CMK (cell line): Measurements from ENCODE around the gene NCAPH2.

Experiments
- DNase-seq: peaks from one replicate; pipeline ENCODE4 v3.0.0-alpha.2; 2010; ENCODE audit warnings: low read depth

NCAPH2 gene

GRCh38 chr22:50507991-50508884, at the start of gene NCAPH2:
Gene NCAPH2 (plus strand): TSS chr22:50508224. CDS start chr22:50508338, 114 bp downstream.
- peak; percentile 87 for DNase-seq

GRCh38 chr22:50459016-50459415, 49.0 kb upstream of the NCAPH2 start:
- no peak for DNase-seq

- DNase-seq: no peak
These were observed 48.4 kb upstream of the NCAPH2 start for GRCh38 chr22:50459496-50460140.

GRCh38 chr22:50460938-50461337, 47.1 kb upstream of the NCAPH2 start:
- DNase-seq: no peak

- DNase-seq: no peak
These were observed 46.5 kb upstream of the NCAPH2 start for GRCh38 chr22:50461536-50461935.

GRCh38 chr22:50461979-50462540, 46.0 kb upstream of the NCAPH2 start:
- DNase-seq: no peak

- no peak for DNase-seq
These were observed 44.7 kb upstream of the NCAPH2 start for GRCh38 chr22:50463188-50463900.

- no peak for DNase-seq
These were observed 43.6 kb upstream of the NCAPH2 start for GRCh38 chr22:50464451-50464850.

GRCh38 chr22:50465066-50465930, 42.7 kb upstream of the NCAPH2 start:
- DNase-seq: no peak

- no peak for DNase-seq
These were observed 40.7 kb upstream of the NCAPH2 start for GRCh38 chr22:50467341-50467740.

GRCh38 chr22:50467773-50468440, 40.1 kb upstream of the NCAPH2 start:
- DNase-seq: no peak

- DNase-seq: no peak
These were observed 39.4 kb upstream of the NCAPH2 start for GRCh38 chr22:50468626-50469025.

- DNase-seq: peak; percentile 56
These were observed 38.4 kb upstream of the NCAPH2 start for GRCh38 chr22:50469377-50470305.

- no peak for DNase-seq
These were observed 37.5 kb upstream of the NCAPH2 start for GRCh38 chr22:50470491-50470890.

- DNase-seq: no peak
These were observed 36.7 kb upstream of the NCAPH2 start for GRCh38 chr22:50471197-50471847.

GRCh38 chr22:50471962-50472361, 36.1 kb upstream of the NCAPH2 start:
- no peak for DNase-seq

- no peak for DNase-seq
These were observed 34.9 kb upstream of the NCAPH2 start for GRCh38 chr22:50473088-50473487.

- no peak for DNase-seq
These were observed 34.0 kb upstream of the NCAPH2 start for GRCh38 chr22:50473855-50474671.
